Endodermal cell (in vitro differentiated cells): ENCODE measurements around the gene IQSEC3. TPM values are rescaled to one million over a fixed set of nuclear protein-coding genes. Genes with fewer than 3 reads are reported as not detected.
A peak's percentile ranks its signal among the peaks of the same experiment; 100 is the strongest.

ENCODE experiments used
- DNase-seq: peaks from one replicate; pipeline ENCODE4 v3.0.0-alpha.2; 2017
- H3K27ac ChIP-seq: 2 replicates; pipeline ENCODE4 v1.5.1; 2013; ENCODE audit warnings: mild to moderate bottlenecking, low read depth, low read length, moderate library complexity
- H3K27me3 ChIP-seq: 2 replicates; pipeline ENCODE4 v1.6.1; 2013; ENCODE audit warnings: mild to moderate bottlenecking, low read length, moderate library complexity; ENCODE audit not compliant: insufficient read depth, control insufficient read depth, poor library complexity, severe bottlenecking
- H3K36me3 ChIP-seq: 2 replicates; pipeline ENCODE4 v1.7.0; 2013; ENCODE audit warnings: mild to moderate bottlenecking, low read length, moderate library complexity; ENCODE audit not compliant: control insufficient read depth, insufficient read depth
- H3K4me1 ChIP-seq: one replicate; pipeline ENCODE4 v1.7.0; 2013; ENCODE audit warnings: low read length; ENCODE audit not compliant: control insufficient read depth, insufficient read depth
- H3K4me3 ChIP-seq: 2 replicates; pipeline ENCODE4 v1.5.1; 2013; ENCODE audit warnings: mild to moderate bottlenecking, low read length, moderate library complexity
- H3K9ac ChIP-seq: 2 replicates; pipeline ENCODE4 v1.6.1; 2013; ENCODE audit warnings: mild to moderate bottlenecking, low read length, moderate library complexity; ENCODE audit not compliant: poor library complexity, severe bottlenecking; ENCODE audit errors: extremely low read depth
- H3K9me3 ChIP-seq: 2 replicates; pipeline ENCODE4 v1.6.1; 2013; ENCODE audit warnings: mild to moderate bottlenecking, low read length, moderate library complexity; ENCODE audit not compliant: control insufficient read depth
- H3K27ac Mint-ChIP-seq: 2 replicates; pipeline ENCODE4 v1.8.0; 2020; ENCODE audit warnings: mixed read lengths
- H3K27me3 Mint-ChIP-seq: 2 replicates; pipeline ENCODE4 v1.8.0; 2021; ENCODE audit warnings: mild to moderate bottlenecking, mixed read lengths; ENCODE audit not compliant: insufficient read depth
- H3K36me3 Mint-ChIP-seq: 2 replicates; pipeline ENCODE4 v1.8.0; 2020; ENCODE audit warnings: low read depth, mixed read lengths
- H3K4me1 Mint-ChIP-seq: 2 replicates; pipeline ENCODE4 v1.8.0; 2020; ENCODE audit warnings: mixed read lengths
- H3K4me3 Mint-ChIP-seq: 2 replicates; pipeline ENCODE4 v1.8.0; 2020; ENCODE audit warnings: mild to moderate bottlenecking, moderate library complexity, mixed read lengths
- H3K9me3 Mint-ChIP-seq: 2 replicates; pipeline ENCODE4 v1.8.0; 2020; ENCODE audit warnings: mild to moderate bottlenecking, mixed read lengths
- WGBS, 2 experiments: methylation state at CpG; one replicate each; pipeline versions ENCODE4 v1.1.5 to v1.1.7; 2013; ENCODE audit warnings: missing lambda C conversion rate in 2 of 2, mixed read lengths in 1 of 2; ENCODE audit not compliant: insufficient coverage in 1 of 2, insufficient read length in 1 of 2; 5-methylcytosine and 5-hydroxymethylcytosine counted together
- total RNA-seq, 2 donors: library from RNA; stranded (reverse); fragmentation: NEBNext Ultra II Directional in 1 of 2; extraction: Animal tissue kit (Norgen Biotek cat#: 25700) in 1 of 2; gene quantifications; 2 replicates in 1 of 2; 3 replicates in 1 of 2; pipeline ENCODE4 v1.2.1, GENCODE V29; 2021
- TF ChIP-seq, protein P1 (sequence below): fragments of 200-600 bp; sonication (generic); conservative IDR thresholded peaks from 2 replicates; pipeline ENCODE4 v1.5.0; 2021; ENCODE audit warnings: antibody characterized with exemption, mild to moderate bottlenecking

IQSEC3 gene
- total RNA-seq, 2 donors from 2014 or later: 1.5 to 2.7 TPM

DNA sequence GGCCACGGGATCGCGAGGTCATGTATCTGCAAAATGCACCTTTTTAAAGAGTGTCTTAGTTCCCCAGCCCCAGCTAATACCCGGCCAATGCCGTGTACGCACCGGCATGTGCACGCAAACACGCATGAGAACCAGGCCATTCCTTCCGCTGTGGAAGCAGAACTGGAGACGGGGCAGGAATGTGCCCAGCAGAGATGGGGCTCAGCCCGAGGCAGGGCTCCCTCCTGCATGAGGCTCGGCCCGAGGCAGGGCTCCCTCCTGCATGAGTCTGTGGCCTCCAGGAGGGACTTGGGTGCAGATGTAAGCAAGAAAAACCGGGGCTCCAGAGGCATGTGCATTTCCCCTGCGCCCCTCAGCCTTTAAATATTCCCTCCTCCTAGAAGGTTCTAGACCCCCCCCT lies 109.2 kb downstream of the IQSEC3 start:
- Mint-ChIP-seq H3K9me3 (no peaks in the 10 kb centered on the region), H3K27me3 (peaks cover 1% of the 10 kb centered on the region), H3K27ac (no peak overlapping the region), H3K4me3 (no peak overlapping the region), H3K4me1 (peaks cover 23% of the 10 kb centered on the region), H3K36me3 (no peaks in the 10 kb centered on the region)
- Histone ChIP-seq H3K27ac (no peak overlapping the region), H3K36me3 (no peaks in the 10 kb centered on the region), H3K9ac (no peak overlapping the region), H3K4me3 (no peak overlapping the region), H3K9me3 (no peaks in the 10 kb centered on the region), H3K27me3 (no peaks in the 10 kb centered on the region), H3K4me1 (peaks cover 7% of the 10 kb centered on the region)
- TF ChIP-seq, protein P1, sequence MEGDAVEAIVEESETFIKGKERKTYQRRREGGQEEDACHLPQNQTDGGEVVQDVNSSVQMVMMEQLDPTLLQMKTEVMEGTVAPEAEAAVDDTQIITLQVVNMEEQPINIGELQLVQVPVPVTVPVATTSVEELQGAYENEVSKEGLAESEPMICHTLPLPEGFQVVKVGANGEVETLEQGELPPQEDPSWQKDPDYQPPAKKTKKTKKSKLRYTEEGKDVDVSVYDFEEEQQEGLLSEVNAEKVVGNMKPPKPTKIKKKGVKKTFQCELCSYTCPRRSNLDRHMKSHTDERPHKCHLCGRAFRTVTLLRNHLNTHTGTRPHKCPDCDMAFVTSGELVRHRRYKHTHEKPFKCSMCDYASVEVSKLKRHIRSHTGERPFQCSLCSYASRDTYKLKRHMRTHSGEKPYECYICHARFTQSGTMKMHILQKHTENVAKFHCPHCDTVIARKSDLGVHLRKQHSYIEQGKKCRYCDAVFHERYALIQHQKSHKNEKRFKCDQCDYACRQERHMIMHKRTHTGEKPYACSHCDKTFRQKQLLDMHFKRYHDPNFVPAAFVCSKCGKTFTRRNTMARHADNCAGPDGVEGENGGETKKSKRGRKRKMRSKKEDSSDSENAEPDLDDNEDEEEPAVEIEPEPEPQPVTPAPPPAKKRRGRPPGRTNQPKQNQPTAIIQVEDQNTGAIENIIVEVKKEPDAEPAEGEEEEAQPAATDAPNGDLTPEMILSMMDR: no peak
- 79 to 85% methylated on average over 11 to 16 of the region's 16 CpGs for WGBS, 2 experiments
- DNase-seq: no peak

DNA sequence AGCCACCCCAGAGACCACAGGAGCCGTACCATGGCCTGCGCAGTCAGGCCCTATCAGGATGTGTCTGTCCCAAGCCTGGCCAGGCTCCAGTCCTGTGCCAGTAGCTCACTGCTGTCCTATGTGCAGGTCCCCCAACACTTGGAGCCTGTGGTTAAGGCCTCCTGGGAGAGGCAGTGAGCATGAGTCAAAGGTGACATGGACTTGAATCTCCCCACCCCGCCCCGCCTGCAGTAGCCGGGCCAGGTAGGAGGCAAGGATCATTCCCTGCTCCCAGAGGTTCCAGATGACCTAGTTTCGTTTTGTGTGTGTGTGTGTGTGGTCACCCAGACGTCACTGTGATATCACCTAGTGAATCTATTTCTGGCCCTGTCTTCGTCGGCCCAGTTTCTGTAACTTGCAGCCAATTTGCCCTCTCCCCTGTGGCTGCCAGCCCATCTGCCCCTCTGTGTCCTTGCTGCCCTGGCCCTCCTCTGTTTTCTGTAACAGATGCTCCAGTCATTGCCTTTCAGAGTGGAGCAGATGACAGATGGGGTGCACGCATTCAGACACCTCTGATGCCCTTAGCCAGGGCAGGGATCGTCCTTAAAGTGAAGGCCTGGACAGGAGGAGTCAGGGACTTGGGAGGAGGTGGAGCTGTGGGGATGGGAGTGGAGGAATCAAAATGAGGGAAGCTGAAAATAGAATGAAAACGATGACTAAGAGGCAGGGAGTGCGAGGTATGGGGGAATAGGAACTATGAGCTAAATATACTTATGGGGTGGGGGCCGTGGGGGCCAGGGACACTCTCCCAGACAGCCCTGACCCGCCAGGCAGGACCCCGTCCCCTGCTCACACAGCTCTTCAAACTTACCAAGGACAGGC lies 110.0 kb downstream of the IQSEC3 start:
- H3K9ac ChIP-seq: no peak overlapping the region
- no peak for DNase-seq
- Mint-ChIP-seq H3K27ac (no peak overlapping the region), H3K27me3 (peaks cover 2% of the 10 kb centered on the region), H3K4me3 (no peak overlapping the region), H3K9me3 (no peaks in the 10 kb centered on the region), H3K4me1 (peaks cover 21% of the 10 kb centered on the region), H3K36me3 (no peaks in the 10 kb centered on the region)
- TF ChIP-seq, protein P1: no peak
- no peaks in the 10 kb centered on the region for H3K27me3 ChIP-seq
- H3K4me3 ChIP-seq: no peak overlapping the region
- WGBS, 2 experiments: 84 to 87% methylated on average over 10 to 16 of the region's 16 CpGs
- peaks cover 7% of the 10 kb centered on the region for H3K4me1 ChIP-seq
- no peaks in the 10 kb centered on the region for H3K9me3 ChIP-seq
- H3K27ac ChIP-seq: peak overlapping the region; percentile 47
- no peaks in the 10 kb centered on the region for H3K36me3 ChIP-seq

DNA sequence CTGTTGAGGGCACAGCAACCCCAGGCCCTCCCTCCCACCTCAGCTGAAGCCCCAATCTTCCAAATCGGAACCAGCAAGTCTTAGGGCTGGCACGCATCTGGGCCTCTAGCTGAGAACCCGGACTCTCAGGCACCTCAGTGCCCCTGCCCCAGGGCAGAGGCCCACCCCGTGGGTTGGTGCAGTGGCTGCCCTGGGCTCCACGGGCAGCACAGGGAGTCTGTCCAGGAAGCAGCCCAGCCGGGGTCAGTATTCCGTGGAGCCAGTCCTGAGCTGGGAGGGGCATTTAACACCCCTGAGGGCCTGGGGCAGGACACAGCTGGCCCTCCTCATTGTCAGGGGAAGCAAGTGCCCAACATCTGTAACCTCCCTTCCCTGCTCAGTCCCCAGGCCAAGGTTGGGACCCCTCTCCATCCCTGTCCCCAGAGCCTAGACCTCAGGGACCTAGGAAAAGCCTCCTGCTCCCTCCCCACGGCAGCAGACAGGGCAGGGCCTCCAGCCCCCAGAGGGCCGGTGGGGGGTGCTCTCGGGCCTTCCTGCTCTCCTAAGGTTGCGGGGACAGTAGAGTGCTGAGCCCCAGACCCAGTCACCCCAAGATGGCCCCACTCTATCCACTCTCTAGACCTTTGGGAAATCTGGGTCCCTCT lies 110.9 kb downstream of the IQSEC3 start:
- WGBS, 2 experiments: 80 to 86% methylated on average over 5 to 11 of the region's 11 CpGs
- no peaks in the 10 kb centered on the region for H3K9me3 ChIP-seq
- peaks cover 21% of the 10 kb centered on the region for H3K4me1 Mint-ChIP-seq
- H3K27me3 Mint-ChIP-seq: peaks cover 3% of the 10 kb centered on the region
- H3K27me3 ChIP-seq: no peaks in the 10 kb centered on the region
- H3K9me3 Mint-ChIP-seq: no peaks in the 10 kb centered on the region
- no peak overlapping the region for H3K4me3 Mint-ChIP-seq
- no peak overlapping the region for H3K9ac ChIP-seq
- no peaks in the 10 kb centered on the region for H3K36me3 ChIP-seq
- H3K27ac Mint-ChIP-seq: no peak overlapping the region
- no peak overlapping the region for H3K4me3 ChIP-seq
- H3K4me1 ChIP-seq: peaks cover 7% of the 10 kb centered on the region
- no peak overlapping the region for H3K27ac ChIP-seq
- H3K36me3 Mint-ChIP-seq: no peaks in the 10 kb centered on the region
- no peak for DNase-seq
- TF ChIP-seq, protein P1: no peak
